ENCODE data around the gene C14orf132.

The C14orf132 gene

GRCh38 chr14:96117101-96117897, 78.1 kb downstream of the C14orf132 start:
- no peak overlapping the region for H3K4me3 ChIP-seq (ENCODE audit: low read depth in 1 of 2, low read length in 2 of 2)
- ATAC-seq (ENCODE audit: insufficient read depth, low read depth): no peak
- no peaks in the 10 kb centered on the region for H4K20me1 ChIP-seq (ENCODE audit: insufficient read depth, low read length)
- peaks cover 8% of the 10 kb centered on the region for H3K9me3 ChIP-seq (ENCODE audit: insufficient read depth, low read length, severe bottlenecking)
- H3K27me3 ChIP-seq (ENCODE audit: insufficient read depth, low read length, poor library complexity): no peaks in the 10 kb centered on the region
- no peak overlapping the region for H3K4me2 ChIP-seq (ENCODE audit: insufficient read depth, low read length)
- no peaks in the 10 kb centered on the region for H3K4me1 ChIP-seq (ENCODE audit: insufficient read depth, low read length)
- H3K79me2 ChIP-seq (ENCODE audit: insufficient read depth, low read length): no peaks in the 10 kb centered on the region
- DNase-seq: no peak
- no peak overlapping the region for H3K9ac ChIP-seq (ENCODE audit: low read depth, low read length)
- TF ChIP-seq, protein P1, sequence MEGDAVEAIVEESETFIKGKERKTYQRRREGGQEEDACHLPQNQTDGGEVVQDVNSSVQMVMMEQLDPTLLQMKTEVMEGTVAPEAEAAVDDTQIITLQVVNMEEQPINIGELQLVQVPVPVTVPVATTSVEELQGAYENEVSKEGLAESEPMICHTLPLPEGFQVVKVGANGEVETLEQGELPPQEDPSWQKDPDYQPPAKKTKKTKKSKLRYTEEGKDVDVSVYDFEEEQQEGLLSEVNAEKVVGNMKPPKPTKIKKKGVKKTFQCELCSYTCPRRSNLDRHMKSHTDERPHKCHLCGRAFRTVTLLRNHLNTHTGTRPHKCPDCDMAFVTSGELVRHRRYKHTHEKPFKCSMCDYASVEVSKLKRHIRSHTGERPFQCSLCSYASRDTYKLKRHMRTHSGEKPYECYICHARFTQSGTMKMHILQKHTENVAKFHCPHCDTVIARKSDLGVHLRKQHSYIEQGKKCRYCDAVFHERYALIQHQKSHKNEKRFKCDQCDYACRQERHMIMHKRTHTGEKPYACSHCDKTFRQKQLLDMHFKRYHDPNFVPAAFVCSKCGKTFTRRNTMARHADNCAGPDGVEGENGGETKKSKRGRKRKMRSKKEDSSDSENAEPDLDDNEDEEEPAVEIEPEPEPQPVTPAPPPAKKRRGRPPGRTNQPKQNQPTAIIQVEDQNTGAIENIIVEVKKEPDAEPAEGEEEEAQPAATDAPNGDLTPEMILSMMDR (IDR thresholded peaks at IDR 0.05; ENCODE audit: borderline replicate concordance, extremely low read depth, low read length, poor library complexity, severe bottlenecking): no peak
- TF ChIP-seq EZH2 (IDR thresholded peaks at IDR 0.05; ENCODE audit: borderline replicate concordance, low read depth, low read length, severe bottlenecking): no peak
- H3K27ac ChIP-seq (ENCODE audit: low read length): no peak overlapping the region
- H3K36me3 ChIP-seq (ENCODE audit: insufficient read depth, low read length): no peaks in the 10 kb centered on the region
- no peak overlapping the region for H2AFZ ChIP-seq (ENCODE audit: low read depth, low read length)

DNA sequence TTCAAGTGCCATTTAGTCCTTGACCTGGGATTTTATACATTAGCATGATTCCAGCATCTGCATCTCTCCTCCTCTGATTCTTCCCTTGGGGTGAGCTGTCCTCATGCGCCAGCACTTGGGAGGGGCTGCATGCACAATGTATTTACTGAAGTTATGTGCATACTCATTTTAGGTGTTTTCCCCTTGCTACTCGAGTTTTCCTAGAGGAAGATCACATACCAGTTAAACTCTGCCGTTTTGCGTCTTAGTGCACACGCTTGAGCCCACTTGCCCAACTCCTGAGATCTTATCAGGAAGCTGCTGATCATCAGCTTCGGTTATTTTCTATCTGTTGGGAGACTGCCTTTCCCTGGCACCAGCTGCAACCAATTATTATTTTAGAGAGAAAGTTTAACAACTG, 78.8 kb downstream of the C14orf132 start:
- Histone ChIP-seq H3K27ac (ENCODE audit: low read length) (no peak overlapping the region), H3K27me3 (ENCODE audit: insufficient read depth, low read length, poor library complexity) (no peaks in the 10 kb centered on the region), H4K20me1 (ENCODE audit: insufficient read depth, low read length) (no peaks in the 10 kb centered on the region), H3K9ac (ENCODE audit: low read depth, low read length) (no peak overlapping the region), H2AFZ (ENCODE audit: low read depth, low read length) (no peak overlapping the region), H3K4me1 (ENCODE audit: insufficient read depth, low read length) (no peaks in the 10 kb centered on the region), H3K9me3 (ENCODE audit: insufficient read depth, low read length, severe bottlenecking) (peaks cover 3% of the 10 kb centered on the region), H3K79me2 (ENCODE audit: insufficient read depth, low read length) (no peaks in the 10 kb centered on the region), H3K36me3 (ENCODE audit: insufficient read depth, low read length) (no peaks in the 10 kb centered on the region), H3K4me3 (ENCODE audit: low read depth in 1 of 2, low read length in 2 of 2) (no peak overlapping the region), H3K4me2 (ENCODE audit: insufficient read depth, low read length) (no peak overlapping the region)
- DNase-seq: no peak
- no peak for TF ChIP-seq EZH2 (IDR thresholded peaks at IDR 0.05; ENCODE audit: borderline replicate concordance, low read depth, low read length, severe bottlenecking)
- TF ChIP-seq, protein P1 (IDR thresholded peaks at IDR 0.05; ENCODE audit: borderline replicate concordance, extremely low read depth, low read length, poor library complexity, severe bottlenecking): no peak
- no peak for ATAC-seq (ENCODE audit: insufficient read depth, low read depth)

DNA sequence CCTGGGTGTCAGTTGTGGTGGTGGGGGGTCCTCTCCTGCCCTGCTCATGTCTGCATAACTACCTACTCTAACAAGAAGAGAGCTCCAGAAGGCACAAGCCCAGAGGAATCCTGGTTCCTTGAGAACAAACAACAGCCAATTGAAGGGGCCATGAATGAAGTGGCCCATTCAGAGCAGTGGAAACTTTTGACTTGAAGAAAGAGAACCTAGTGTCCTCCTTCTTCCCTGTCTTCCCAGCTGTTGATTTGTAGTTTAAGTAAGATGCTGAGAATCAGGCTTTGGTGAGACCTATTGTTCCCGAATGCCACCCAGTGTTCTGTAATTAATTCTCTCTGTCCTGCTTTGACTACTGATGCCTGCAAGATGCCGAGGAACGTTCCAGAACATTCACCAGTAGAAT, 79.2 kb downstream of the C14orf132 start:
- Histone ChIP-seq H4K20me1 (ENCODE audit: insufficient read depth, low read length) (no peaks in the 10 kb centered on the region), H3K4me3 (ENCODE audit: low read depth in 1 of 2, low read length in 2 of 2) (no peak overlapping the region), H2AFZ (ENCODE audit: low read depth, low read length) (no peak overlapping the region), H3K79me2 (ENCODE audit: insufficient read depth, low read length) (no peaks in the 10 kb centered on the region), H3K9me3 (ENCODE audit: insufficient read depth, low read length, severe bottlenecking) (peaks cover 3% of the 10 kb centered on the region), H3K36me3 (ENCODE audit: insufficient read depth, low read length) (no peaks in the 10 kb centered on the region), H3K27me3 (ENCODE audit: insufficient read depth, low read length, poor library complexity) (no peaks in the 10 kb centered on the region), H3K4me2 (ENCODE audit: insufficient read depth, low read length) (no peak overlapping the region), H3K27ac (ENCODE audit: low read length) (no peak overlapping the region), H3K4me1 (ENCODE audit: insufficient read depth, low read length) (no peaks in the 10 kb centered on the region), H3K9ac (ENCODE audit: low read depth, low read length) (no peak overlapping the region)
- DNase-seq (no peak), ATAC-seq (ENCODE audit: insufficient read depth, low read depth) (no peak)
- TF ChIP-seq, protein P1 (IDR thresholded peaks at IDR 0.05; ENCODE audit: borderline replicate concordance, extremely low read depth, low read length, poor library complexity, severe bottlenecking): no peak
- no peak for TF ChIP-seq EZH2 (IDR thresholded peaks at IDR 0.05; ENCODE audit: borderline replicate concordance, low read depth, low read length, severe bottlenecking)
